HEK293 (cell line): Measurements from ENCODE around the gene RASGRF2.

Experiments
- ATF2 ChIP-seq: fragments of 450-650 bp; formaldehyde crosslinking; IDR thresholded peaks from 2 replicates; pipeline ENCODE4 v1.5.1; 2016; ENCODE audit warnings: missing biosample characterization, missing genetic modification characterization, low read depth
- EGR2 ChIP-seq: fragments of 450-650 bp; formaldehyde crosslinking; IDR thresholded peaks from 2 replicates; pipeline ENCODE4 v1.5.1; 2016; ENCODE audit warnings: low read depth, missing biosample characterization, missing genetic modification characterization
- GFI1B ChIP-seq: fragments of 450-650 bp; formaldehyde crosslinking; IDR thresholded peaks from 2 replicates; pipeline ENCODE4 v1.5.1; 2016; ENCODE audit warnings: missing biosample characterization, missing genetic modification characterization
- GLI2 ChIP-seq: fragments of 450-650 bp; formaldehyde crosslinking; IDR thresholded peaks from 2 replicates; pipeline ENCODE4; 2017; ENCODE audit warnings: missing biosample characterization, missing genetic modification characterization, low read depth, borderline replicate concordance
- GLIS1 ChIP-seq: fragments of 450-650 bp; formaldehyde crosslinking; IDR thresholded peaks from 2 replicates; pipeline ENCODE4 v1.5.1; 2016; ENCODE audit warnings: missing biosample characterization, missing genetic modification characterization
- IKZF3 ChIP-seq: fragments of 450-650 bp; IDR thresholded peaks from 2 replicates; pipeline ENCODE4 v1.5.0; 2018; ENCODE audit warnings: missing biosample characterization, mild to moderate bottlenecking, missing genetic modification characterization, moderate library complexity
- INSM2 ChIP-seq: fragments of 450-650 bp; formaldehyde crosslinking; IDR thresholded peaks from 2 replicates; pipeline ENCODE4 v1.5.1; 2016; ENCODE audit warnings: missing biosample characterization, missing genetic modification characterization
- KLF7 ChIP-seq: fragments of 450-650 bp; formaldehyde crosslinking; IDR thresholded peaks from 2 replicates; pipeline ENCODE4 v1.5.1; 2016; ENCODE audit warnings: missing biosample characterization, missing genetic modification characterization, borderline replicate concordance
- OVOL3 ChIP-seq: fragments of 450-650 bp; formaldehyde crosslinking; IDR thresholded peaks from 2 replicates; pipeline ENCODE4 v1.5.1; 2016; ENCODE audit warnings: missing biosample characterization, missing genetic modification characterization
- PRDM6 ChIP-seq: fragments of 450-650 bp; formaldehyde crosslinking; IDR thresholded peaks from 2 replicates; pipeline ENCODE4 v1.5.1; 2017; ENCODE audit warnings: missing biosample characterization, missing genetic modification characterization
- REPIN1 ChIP-seq: fragments of 450-650 bp; formaldehyde crosslinking; IDR thresholded peaks from 2 replicates; pipeline ENCODE4 v1.5.1; 2017; ENCODE audit warnings: missing biosample characterization, missing genetic modification characterization, low read depth
- SALL2 ChIP-seq: fragments of 450-650 bp; formaldehyde crosslinking; IDR thresholded peaks from 2 replicates; pipeline ENCODE4 v1.5.0; 2017; ENCODE audit warnings: missing biosample characterization, mild to moderate bottlenecking, missing genetic modification characterization, borderline replicate concordance
- TRIM28 ChIP-seq: IDR thresholded peaks from 2 replicates; pipeline ENCODE4 v1.6.1; 2011; ENCODE audit warnings: low read length, control low read depth, borderline replicate concordance
- ZBTB21 ChIP-seq: fragments of 450-650 bp; formaldehyde crosslinking; IDR thresholded peaks from 2 replicates; pipeline ENCODE4 v1.5.1; 2017; ENCODE audit warnings: missing biosample characterization, missing genetic modification characterization
- ZNF155 ChIP-seq: fragments of 450-650 bp; formaldehyde crosslinking; IDR thresholded peaks from 2 replicates; pipeline ENCODE4 v1.5.1; 2016; ENCODE audit warnings: missing biosample characterization, missing genetic modification characterization
- ZNF169 ChIP-seq: fragments of 450-650 bp; formaldehyde crosslinking; IDR thresholded peaks from 2 replicates; pipeline ENCODE4 v1.5.1; 2016; ENCODE audit warnings: missing biosample characterization, missing genetic modification characterization
- ZNF184 ChIP-seq: fragments of 450-650 bp; IDR thresholded peaks from 2 replicates; pipeline ENCODE4 v1.5.1; 2018; ENCODE audit warnings: missing biosample characterization, mild to moderate bottlenecking, missing genetic modification characterization
- ZNF2 ChIP-seq: fragments of 450-650 bp; formaldehyde crosslinking; IDR thresholded peaks from 2 replicates; pipeline ENCODE4 v1.5.1; 2016; ENCODE audit warnings: missing biosample characterization, missing genetic modification characterization
- ZNF214 ChIP-seq: fragments of 450-650 bp; formaldehyde crosslinking; IDR thresholded peaks from 2 replicates; pipeline ENCODE4 v1.5.1; 2017; ENCODE audit warnings: missing biosample characterization, mild to moderate bottlenecking, missing genetic modification characterization, borderline replicate concordance
- ZNF239 ChIP-seq: fragments of 450-650 bp; formaldehyde crosslinking; IDR thresholded peaks from 2 replicates; pipeline ENCODE4 v1.5.1; 2016; ENCODE audit warnings: missing biosample characterization, missing genetic modification characterization
- ZNF24 ChIP-seq: fragments of 450-650 bp; formaldehyde crosslinking; IDR thresholded peaks from 2 replicates; pipeline ENCODE4 v1.5.1; 2016; ENCODE audit warnings: missing biosample characterization, missing genetic modification characterization
- ZNF354C ChIP-seq: fragments of 450-650 bp; formaldehyde crosslinking; IDR thresholded peaks from 2 replicates; pipeline ENCODE4 v1.5.1; 2016; ENCODE audit warnings: missing biosample characterization, missing genetic modification characterization, low read depth, borderline replicate concordance
- ZNF394 ChIP-seq: fragments of 450-650 bp; formaldehyde crosslinking; IDR thresholded peaks from 2 replicates; pipeline ENCODE4 v1.5.1; 2016; ENCODE audit warnings: missing biosample characterization, missing genetic modification characterization, mild to moderate bottlenecking, moderate library complexity, borderline replicate concordance
- ZNF416 ChIP-seq: fragments of 450-650 bp; formaldehyde crosslinking; IDR thresholded peaks from 2 replicates; pipeline ENCODE4 v1.5.1; 2016; ENCODE audit warnings: missing biosample characterization, missing genetic modification characterization
- ZNF488 ChIP-seq: fragments of 450-650 bp; formaldehyde crosslinking; IDR thresholded peaks from 2 replicates; pipeline ENCODE4 v1.5.1; 2016; ENCODE audit warnings: missing biosample characterization, missing genetic modification characterization
- ZNF501 ChIP-seq: fragments of 450-650 bp; formaldehyde crosslinking; IDR thresholded peaks from 2 replicates; pipeline ENCODE4 v1.5.1; 2016; ENCODE audit warnings: missing biosample characterization, missing genetic modification characterization
- ZNF529 ChIP-seq: fragments of 450-650 bp; formaldehyde crosslinking; IDR thresholded peaks from 2 replicates; pipeline ENCODE4 v1.5.1; 2017; ENCODE audit warnings: missing genetic modification characterization, missing biosample characterization; ENCODE audit not compliant: insufficient replicate concordance
- ZNF555 ChIP-seq: fragments of 450-650 bp; formaldehyde crosslinking; conservative IDR thresholded peaks from 2 replicates; pipeline ENCODE4 v1.5.1; 2017; ENCODE audit warnings: missing biosample characterization, mild to moderate bottlenecking, missing genetic modification characterization, inconsistent platforms
- ZNF558 ChIP-seq: fragments of 450-650 bp; formaldehyde crosslinking; IDR thresholded peaks from 2 replicates; pipeline ENCODE4 v1.5.1; 2016; ENCODE audit warnings: missing biosample characterization, missing genetic modification characterization
- ZNF677 ChIP-seq: fragments of 450-650 bp; IDR thresholded peaks from 2 replicates; pipeline ENCODE4 v1.5.0; 2018; ENCODE audit warnings: missing biosample characterization, mild to moderate bottlenecking, missing genetic modification characterization, moderate library complexity
- ZNF792 ChIP-seq: fragments of 450-650 bp; formaldehyde crosslinking; IDR thresholded peaks from 2 replicates; pipeline ENCODE4 v1.5.1; 2016; ENCODE audit warnings: missing biosample characterization, missing genetic modification characterization

Gene RASGRF2

GRCh38 chr5:80959768-80960442 lies at the start of gene RASGRF2 (continued):
- TF ChIP-seq ZNF792 (no peak), ZNF529 (tag by site-specific recombination) (no peak), ZNF558 (tag by site-specific recombination) (no peak), SALL2 (no peak), ZNF184 (tag by site-specific recombination) (no peak), ZNF354C (tag by site-specific recombination) (no peak), ZNF555 (tag by site-specific recombination) (no peak), PRDM6 (tag by site-specific recombination) (no peak), ZNF501 (tag by site-specific recombination) (0 out of 2 replicates have a peak, but pooled peaks have one; percentile 56), GLIS1 (tag by site-specific recombination) (peak; percentile 19; the same call in 1 of the 2 replicates), GLI2 (tag by site-specific recombination) (no peak), ZNF169 (tag by site-specific recombination) (no peak; the same call in 1 of the 2 replicates), IKZF3 (tag by site-specific recombination) (peak; percentile 59), ZNF488 (no peak), KLF7 (tag by site-specific recombination) (0 out of 2 replicates have a peak, but pooled peaks have one; percentile 62), ATF2 (tag by site-specific recombination) (no peak), REPIN1 (no peak), OVOL3 (tag by site-specific recombination) (no peak), GFI1B (no peak), EGR2 (tag by site-specific recombination) (peak; percentile 78), ZNF239 (tag by site-specific recombination) (peak; percentile 79; the same call in 1 of the 2 replicates), ZNF677 (tag by site-specific recombination) (no peak), ZNF214 (tag by site-specific recombination) (no peak), INSM2 (no peak), ZNF24 (tag by site-specific recombination) (no peak), ZNF416 (tag by site-specific recombination) (no peak), ZBTB21 (tag by site-specific recombination) (no peak), ZNF155 (tag by site-specific recombination) (no peak), ZNF394 (no peak), ZNF2 (peak; percentile 99), TRIM28 (peak; percentile 28; the same call in 1 of the 2 replicates)
